ENCODE measurements around the gene PELI1. TPM values are rescaled to one million over a fixed set of nuclear protein-coding genes. Genes with fewer than 3 reads are reported as not detected.

Gene PELI1
- total RNA-seq, 4 donors from 2014 or later, result 26.2 to 54.7 (median 37.4) TPM

- Histone ChIP-seq H3K36me3 (no peaks in the 10 kb centered on the region), H3K4me1 (no peaks in the 10 kb centered on the region), H3K9me3 (no peaks in the 10 kb centered on the region), H3K27ac (no peak overlapping the region), H3K4me3 (no peak overlapping the region), H3K27me3 (no peaks in the 10 kb centered on the region)
- intact Hi-C loops (cut with DNase I; ENCODE audit: low total_unique reads), result no loop called here
- TF ChIP-seq POLR2A (IDR thresholded peaks at IDR 0.05) (no peak), CTCF (IDR thresholded peaks at IDR 0.05) (no peak)
- no peak for DNase-seq
These were observed 21.5 kb upstream of the PELI1 start for GRCh38 chr2:64165706-64166105.

- no peak for DNase-seq
- Histone ChIP-seq H3K27ac (no peak overlapping the region), H3K27me3 (no peaks in the 10 kb centered on the region), H3K4me3 (no peak overlapping the region), H3K9me3 (no peaks in the 10 kb centered on the region), H3K4me1 (no peaks in the 10 kb centered on the region), H3K36me3 (no peaks in the 10 kb centered on the region)
- TF ChIP-seq POLR2A (IDR thresholded peaks at IDR 0.05) (no peak), CTCF (IDR thresholded peaks at IDR 0.05) (no peak)
- intact Hi-C loops (cut with DNase I; ENCODE audit: low total_unique reads), result no loop called here
These were observed 20.4 kb upstream of the PELI1 start for GRCh38 chr2:64164629-64165028.

- no peak overlapping the region for H3K4me3 ChIP-seq
- TF ChIP-seq CTCF (IDR thresholded peaks at IDR 0.05) (no peak), POLR2A (IDR thresholded peaks at IDR 0.05) (no peak)
- H3K4me1 ChIP-seq, result no peaks in the 10 kb centered on the region
- no peak overlapping the region for H3K27ac ChIP-seq
- no peaks in the 10 kb centered on the region for H3K9me3 ChIP-seq
- intact Hi-C loops (cut with DNase I; ENCODE audit: low total_unique reads), result no loop called here
- no peaks in the 10 kb centered on the region for H3K36me3 ChIP-seq
- DNase-seq, result no peak
- no peaks in the 10 kb centered on the region for H3K27me3 ChIP-seq
These were observed 18.3 kb upstream of the PELI1 start for GRCh38 chr2:64162516-64162915.

- Histone ChIP-seq H3K9me3 (no peaks in the 10 kb centered on the region), H3K27me3 (no peaks in the 10 kb centered on the region), H3K27ac (no peak overlapping the region), H3K36me3 (no peaks in the 10 kb centered on the region), H3K4me3 (no peak overlapping the region), H3K4me1 (no peaks in the 10 kb centered on the region)
- TF ChIP-seq POLR2A (IDR thresholded peaks at IDR 0.05) (no peak), CTCF (IDR thresholded peaks at IDR 0.05) (no peak)
- intact Hi-C loops (cut with DNase I; ENCODE audit: low total_unique reads), result no loop called here
- no peak for DNase-seq
These were observed 13.6 kb upstream of the PELI1 start for GRCh38 chr2:64157792-64158191.

- H3K27me3 ChIP-seq, result no peaks in the 10 kb centered on the region
- H3K36me3 ChIP-seq, result no peaks in the 10 kb centered on the region
- DNase-seq, result no peak
- TF ChIP-seq CTCF (IDR thresholded peaks at IDR 0.05) (no peak), POLR2A (IDR thresholded peaks at IDR 0.05) (no peak)
- no peak overlapping the region for H3K27ac ChIP-seq
- H3K4me3 ChIP-seq, result no peak overlapping the region
- intact Hi-C loops (cut with DNase I; ENCODE audit: low total_unique reads), result no loop called here
- H3K4me1 ChIP-seq, result no peaks in the 10 kb centered on the region
- H3K9me3 ChIP-seq, result no peaks in the 10 kb centered on the region
These were observed 9.6 kb upstream of the PELI1 start for GRCh38 chr2:64153811-64154210.

Measured in uterus (tissue), 4 donors.